HG02870 (cell line): ENCODE results near the gene XRN1.
A peak's percentile ranks its signal among the peaks of the same experiment; 100 is the strongest.
"Not testable (repeated sequence)": the region's sequence is repeated elsewhere in the genome, so short reads cannot be mapped to it uniquely, and the experiment has no call there.

ENCODE experiments used
- ATAC-seq: cut with Tn5 transposase; IDR thresholded peaks from one replicate; pipeline ENCODE4 v1.9.1; 2021; ENCODE audit warnings: mild to moderate bottlenecking, moderate library complexity; ENCODE audit not compliant: unreplicated experiment

Gene XRN1

DNA sequence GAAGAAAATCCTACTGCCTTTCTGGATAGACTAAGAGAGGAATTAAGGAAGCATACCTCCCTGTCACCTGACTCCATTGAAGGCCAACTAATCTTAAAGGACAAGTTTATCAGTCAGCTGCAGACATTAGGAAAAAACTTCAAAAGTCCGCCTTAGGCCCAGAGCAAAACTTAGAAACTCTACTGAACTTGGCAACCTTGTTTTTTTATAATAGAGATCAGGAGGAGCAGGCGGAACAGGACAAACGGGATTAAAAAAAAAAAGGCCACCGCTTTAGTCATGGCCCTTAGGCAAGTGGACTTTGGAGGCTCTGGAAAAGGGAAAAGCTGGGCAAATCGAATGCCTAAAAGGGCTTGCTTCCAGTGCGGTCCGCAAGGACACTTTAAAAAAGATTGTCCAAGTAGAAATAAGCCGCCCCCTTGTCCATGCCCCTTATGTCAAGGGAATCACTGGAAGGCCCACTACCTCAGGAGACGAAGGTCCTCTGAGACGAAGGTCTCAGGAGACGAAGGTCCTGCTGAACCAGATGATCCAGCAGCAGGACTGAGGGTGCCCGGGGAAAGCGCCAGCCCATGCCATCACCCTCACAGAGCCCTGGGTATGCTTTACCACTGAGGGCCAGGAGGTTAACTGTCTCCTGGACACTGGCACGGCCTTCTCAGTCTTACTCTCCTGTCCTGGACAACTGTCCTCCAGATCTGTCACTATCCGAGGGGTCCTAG lies 8.2 kb downstream of the XRN1 start:
- not testable (repeated sequence) for ATAC-seq

GRCh38 chr3:142438096-142438495 lies 9.7 kb downstream of the XRN1 start:
- not testable (repeated sequence) for ATAC-seq

DNA sequence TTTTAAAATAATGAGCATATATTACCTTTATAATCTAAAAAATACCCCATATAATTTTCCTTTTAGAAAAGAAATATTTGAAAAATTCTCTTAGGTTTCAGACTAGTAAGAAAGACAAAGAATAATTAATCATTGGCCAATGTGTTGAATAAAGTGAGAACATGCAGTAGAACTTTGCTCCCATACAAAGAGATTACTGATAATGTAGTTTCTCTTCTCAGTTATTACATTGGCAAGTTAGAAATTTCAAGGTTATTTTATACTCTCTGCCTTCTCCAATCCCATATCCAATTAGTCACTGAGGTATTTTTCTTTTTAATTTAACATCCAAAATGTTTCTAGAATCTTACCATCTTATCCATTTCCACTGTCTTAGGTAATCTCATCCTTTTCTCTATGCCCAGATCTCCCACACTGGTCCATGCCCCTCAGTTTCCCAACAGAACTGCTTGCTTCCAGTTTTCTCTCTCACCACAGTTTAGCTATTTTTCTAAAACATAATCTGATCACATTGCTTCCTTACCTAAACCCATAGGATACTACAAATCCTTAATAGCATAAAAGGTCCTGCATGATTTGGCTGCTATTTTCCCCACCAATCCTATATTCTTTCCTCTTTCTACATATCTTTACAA lies 10.8 kb downstream of the XRN1 start:
- no peak for ATAC-seq

DNA sequence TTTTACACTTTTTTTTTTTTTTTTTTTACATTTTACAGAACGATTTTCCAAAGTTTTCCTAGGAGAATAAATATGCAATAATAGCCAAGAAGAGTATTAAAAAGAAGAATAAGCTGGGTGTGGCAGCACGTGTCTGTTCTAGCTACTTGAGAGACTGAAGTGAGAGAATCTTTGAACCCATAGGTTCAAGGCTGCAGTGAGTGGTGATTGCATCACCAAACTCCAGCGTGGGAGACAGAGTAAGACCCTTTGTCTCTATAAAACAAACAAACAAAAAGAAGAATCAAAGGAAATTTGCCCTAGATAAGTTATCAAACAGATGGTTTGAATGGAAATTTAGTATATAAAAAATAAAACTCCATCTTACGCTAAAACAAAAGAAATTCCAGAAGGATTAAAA lies 13.3 kb downstream of the XRN1 start:
- ATAC-seq = no peak

DNA sequence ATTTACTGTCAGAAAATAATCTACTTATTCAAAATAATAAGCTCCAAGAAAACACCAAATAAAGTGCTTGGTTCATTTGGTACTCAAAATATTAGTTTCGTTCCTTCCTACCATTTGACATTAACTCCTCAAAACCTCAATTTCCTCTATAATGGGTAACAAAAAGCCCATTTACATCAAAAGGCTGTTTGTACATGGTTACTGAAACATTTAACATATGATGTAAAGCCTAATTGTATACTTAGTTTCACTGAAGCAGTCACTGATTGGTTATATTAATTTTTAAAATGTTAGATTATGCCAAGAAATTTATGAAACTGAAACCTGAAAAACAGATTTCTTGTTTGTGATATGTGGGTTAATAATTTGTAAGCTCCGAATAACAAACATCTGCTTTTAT lies 14.7 kb downstream of the XRN1 start:
- no peak for ATAC-seq

- no peak for ATAC-seq
Observed at GRCh38 chr3:142429582-142429981, 18.3 kb downstream of the XRN1 start.

DNA sequence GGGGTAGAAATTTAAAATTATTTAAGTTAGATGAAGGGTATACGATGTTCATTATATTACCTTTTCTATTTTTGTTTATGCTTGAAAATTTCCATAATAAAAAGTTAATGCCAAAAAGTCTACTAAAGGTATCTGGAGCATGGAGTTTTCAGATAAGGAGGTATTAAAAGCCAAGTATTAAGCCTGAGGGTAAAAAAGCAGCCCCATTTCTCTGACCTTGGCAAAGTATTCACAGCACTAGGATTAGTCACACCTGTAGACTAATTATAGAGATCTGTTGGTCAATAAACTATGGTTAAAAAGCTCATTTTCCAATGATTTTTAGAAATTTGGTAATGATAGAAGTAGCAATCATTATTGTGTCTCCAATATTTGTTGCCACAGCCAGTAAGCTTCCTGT lies 23.1 kb downstream of the XRN1 start:
- ATAC-seq = no peak

GRCh38 chr3:142418926-142419592 lies 28.8 kb downstream of the XRN1 start:
- no peak for ATAC-seq

DNA sequence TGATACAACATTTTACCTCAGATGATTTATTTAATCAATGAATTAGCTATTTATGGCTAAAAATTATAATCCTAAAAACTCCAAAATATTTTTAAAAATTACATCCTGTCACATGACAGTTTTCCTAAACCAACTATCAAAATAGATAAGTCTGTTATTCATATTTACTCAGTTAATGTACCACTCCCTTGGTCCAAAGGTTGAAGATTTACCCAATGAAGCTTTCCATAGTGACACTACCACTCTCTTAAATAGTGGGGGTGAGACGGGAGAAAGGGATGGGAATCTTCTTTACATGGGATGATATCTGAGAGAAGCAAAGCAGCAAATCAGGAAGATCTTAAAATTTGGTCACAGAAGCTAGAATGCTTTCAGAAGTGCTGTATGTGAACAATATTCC lies 30.5 kb downstream of the XRN1 start:
- no peak for ATAC-seq

DNA sequence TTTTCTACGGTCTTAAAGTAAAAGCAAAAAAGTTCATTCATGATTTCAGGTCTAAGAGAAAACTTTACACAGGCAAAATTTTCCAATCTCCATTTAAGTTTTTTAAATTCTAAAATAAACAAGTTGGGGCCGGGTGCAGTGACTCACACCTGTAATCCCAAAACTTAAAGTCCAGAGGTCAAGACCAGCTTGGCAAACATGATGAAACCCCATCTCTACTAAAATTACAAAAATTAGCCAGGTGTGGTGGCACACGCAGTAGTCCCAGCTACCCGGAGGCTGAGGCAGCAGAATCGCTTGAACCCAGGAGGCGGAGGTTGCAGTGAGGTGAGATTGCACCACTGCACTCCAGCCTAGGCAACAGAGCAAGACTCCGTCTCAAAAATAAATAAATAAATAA lies 47.3 kb downstream of the XRN1 start:
- not testable (repeated sequence) for ATAC-seq

- ATAC-seq = no peak
Observed at GRCh38 chr3:142394921-142395622, 52.8 kb downstream of the XRN1 start.

- no peak for ATAC-seq
Observed at GRCh38 chr3:142385078-142385477, 62.8 kb downstream of the XRN1 start.

DNA sequence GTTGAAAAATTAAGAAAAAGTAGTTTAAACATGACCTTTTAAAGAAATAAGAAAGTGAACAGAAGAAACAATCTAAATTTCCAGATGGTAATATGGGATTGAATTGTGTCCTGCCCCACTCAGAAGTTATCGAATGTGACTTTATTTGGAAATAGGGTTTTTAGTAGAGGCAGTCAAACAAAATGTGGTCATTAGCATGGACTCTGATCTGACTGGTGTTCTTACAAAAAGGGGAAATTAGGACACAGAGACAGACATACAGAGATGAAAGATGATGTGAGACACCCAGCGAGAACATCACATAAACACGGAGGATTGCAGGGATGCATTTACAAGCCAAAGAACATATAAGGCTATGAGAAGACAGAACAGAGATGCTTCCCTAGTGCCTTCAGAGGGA lies 73.2 kb downstream of the XRN1 start:
- no peak for ATAC-seq

DNA sequence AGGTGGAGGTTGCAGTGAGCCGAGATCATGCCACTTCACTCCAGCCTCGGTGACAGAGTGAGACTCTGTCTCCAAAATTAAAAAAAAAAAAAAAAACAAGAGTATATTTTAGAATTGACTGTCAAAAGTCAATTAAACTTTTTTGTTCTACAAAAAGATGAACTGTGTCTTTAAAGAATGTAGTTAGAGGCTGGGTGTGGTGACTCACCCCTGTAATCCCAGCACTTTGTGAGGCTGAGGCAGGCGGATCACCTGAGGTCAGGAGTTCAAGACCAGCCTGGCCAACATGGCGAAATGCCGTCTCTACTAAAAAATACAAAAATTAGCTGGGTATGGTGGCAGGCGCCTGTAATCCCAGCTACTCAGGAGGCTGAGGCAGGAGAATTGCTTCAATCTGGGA lies 78.3 kb downstream of the XRN1 start:
- not testable (repeated sequence) for ATAC-seq

- no peak for ATAC-seq
Observed at GRCh38 chr3:142366434-142366833, 81.4 kb downstream of the XRN1 start.

DNA sequence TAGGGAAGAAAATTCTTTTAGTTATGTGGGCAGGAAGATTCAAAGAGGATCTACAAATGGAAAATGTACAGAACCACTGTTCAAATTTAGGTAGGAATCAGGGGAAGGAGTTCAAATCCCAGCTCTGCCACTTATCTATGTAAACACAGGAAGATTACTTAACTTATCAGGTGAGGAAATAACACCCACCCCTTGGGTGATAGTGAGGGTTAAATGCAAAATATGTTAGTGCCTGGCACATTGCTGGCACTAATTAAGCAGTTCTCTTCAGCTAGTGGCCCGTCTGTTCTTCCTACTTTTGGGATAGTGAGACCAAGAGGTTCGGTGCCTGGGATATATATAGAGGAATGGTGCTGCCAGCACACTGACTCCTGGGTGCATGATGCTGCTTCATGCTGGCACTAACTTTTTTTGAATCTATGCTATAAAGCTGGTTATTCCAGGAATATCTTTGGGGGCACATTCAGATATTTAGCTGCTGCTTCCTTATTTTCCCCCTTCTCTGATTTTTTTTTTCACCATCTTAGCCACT lies 83.8 kb downstream of the XRN1 start:
- ATAC-seq = no peak

GRCh38 chr3:142363433-142363832 lies 84.4 kb downstream of the XRN1 start:
- not testable (repeated sequence) for ATAC-seq

GRCh38 chr3:142359367-142359766 lies 88.5 kb downstream of the XRN1 start:
- no peak for ATAC-seq

- no peak for ATAC-seq
Observed at GRCh38 chr3:142356818-142357217, 91.0 kb downstream of the XRN1 start.

- ATAC-seq = peak; percentile 53
Observed at GRCh38 chr3:142355692-142356091, 92.1 kb downstream of the XRN1 start.

DNA sequence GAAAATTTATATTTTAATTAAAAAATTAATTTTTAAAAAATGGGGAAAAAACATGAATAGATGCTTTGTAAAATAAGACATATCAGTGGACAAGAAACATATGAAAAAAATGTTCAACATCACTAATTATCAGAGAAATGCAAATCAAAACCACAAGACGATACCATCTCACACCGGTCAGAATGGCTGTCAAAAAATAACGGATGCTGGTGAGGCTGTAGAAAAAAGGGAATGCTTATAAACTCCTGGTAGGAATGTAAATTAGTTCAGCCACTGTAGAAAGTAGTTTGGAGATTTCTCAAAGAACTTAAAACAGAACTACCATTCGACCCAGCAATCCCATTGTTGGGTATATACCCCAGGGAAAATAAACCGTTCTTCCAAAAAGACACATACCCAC lies 93.8 kb downstream of the XRN1 start:
- no peak for ATAC-seq
